IMR-90 (cell line): ENCODE measurements around the gene C11orf68. TPM values are rescaled to one million over a fixed set of nuclear protein-coding genes. Genes with fewer than 3 reads are reported as not detected.

ENCODE experiments used
- ATAC-seq: fragments of 200-7000 bp; cut with Tn5 transposase; 2 replicates; pipeline ENCODE4 v1.9.1; 2020; ENCODE audit warnings: low read depth, mild to moderate bottlenecking, moderate library complexity
- BruUV-seq: library from RNA; stranded (reverse); fragments of 400-500 nt; replicated peaks from 2 replicates; lab custom pipeline; 2021; lab: Mats Ljungman, UMichigan
- CTCF ChIA-PET: fragments of 300-600 bp; formaldehyde crosslinking; extraction: SDS; loops from one replicate; lab custom pipeline; 2021; ENCODE audit warnings: antibody characterized with exemption; lab: Yijun Ruan, JAX
- POLR2A ChIA-PET: fragments of 300-600 bp; sonication (Branson Sonifier 250); formaldehyde crosslinking; loops from one replicate; lab custom pipeline; 2022; ENCODE audit warnings: antibody characterized with exemption; ENCODE audit not compliant: unreplicated experiment; lab: Charles Lee
- DNase-seq: peaks from one replicate; pipeline ENCODE4 v3.0.0; 2013
- H2AFZ ChIP-seq: replicated peaks from 2 replicates; pipeline ENCODE3; 2013; ENCODE audit warnings: low read length, mild to moderate bottlenecking; ENCODE audit not compliant: poor library complexity
- H2AK5ac ChIP-seq: 2 replicates; pipeline ENCODE4 v1.6.1; 2013; ENCODE audit warnings: low read depth, low read length, inconsistent platforms
- H2AK9ac ChIP-seq: replicated peaks from 2 replicates; pipeline ENCODE3; 2013; ENCODE audit warnings: mild to moderate bottlenecking, low read depth, low read length, moderate library complexity; ENCODE audit not compliant: poor library complexity
- H2BK120ac ChIP-seq: 2 replicates; pipeline ENCODE4 v1.6.1; 2013; ENCODE audit warnings: low read depth, low read length, inconsistent platforms
- H2BK15ac ChIP-seq: 3 replicates; pipeline ENCODE4 v1.6.1; 2013; ENCODE audit warnings: low read depth, low read length, inconsistent platforms
- H2BK20ac ChIP-seq: 2 replicates; pipeline ENCODE4 v1.6.1; 2013; ENCODE audit warnings: low read depth, mild to moderate bottlenecking, inconsistent platforms, low read length, moderate library complexity
- H2BK5ac ChIP-seq: 2 replicates; pipeline ENCODE4 v1.6.1; 2013; ENCODE audit warnings: mild to moderate bottlenecking, low read depth, low read length, inconsistent platforms; ENCODE audit not compliant: poor library complexity, severe bottlenecking
- H3K14ac ChIP-seq: replicated peaks from 2 replicates; pipeline ENCODE4 v1.6.1; 2013; ENCODE audit warnings: low read depth, low read length, inconsistent platforms
- H3K18ac ChIP-seq: 2 replicates; pipeline ENCODE4 v1.6.1; 2013; ENCODE audit warnings: low read depth, low read length, control low read depth
- H3K23ac ChIP-seq: 2 replicates; pipeline ENCODE4 v1.6.1; 2013; ENCODE audit warnings: low read depth, low read length, inconsistent platforms
- H3K27ac ChIP-seq: 2 replicates; pipeline ENCODE4 v1.5.1; 2013; ENCODE audit warnings: mild to moderate bottlenecking, control low read depth, low read length; ENCODE audit not compliant: insufficient read depth
- H3K27me3 ChIP-seq: 2 replicates; pipeline ENCODE4 v1.6.1; 2013; ENCODE audit warnings: low read length; ENCODE audit not compliant: control insufficient read depth, insufficient read depth
- H3K36me3 ChIP-seq: 2 replicates; pipeline ENCODE4 v1.6.1; 2013; ENCODE audit warnings: low read length, mixed read lengths; ENCODE audit not compliant: control insufficient read depth, insufficient read depth
- H3K4ac ChIP-seq: 2 replicates; pipeline ENCODE4 v1.6.1; 2013; ENCODE audit warnings: low read depth, low read length, inconsistent platforms
- H3K4me1 ChIP-seq: 2 replicates; pipeline ENCODE4 v1.6.1; 2013; ENCODE audit warnings: low read length, mixed read lengths; ENCODE audit not compliant: control insufficient read depth, insufficient read depth
- H3K4me2 ChIP-seq: 2 replicates; pipeline ENCODE4 v1.6.1; 2013; ENCODE audit warnings: low read depth, mild to moderate bottlenecking, control low read depth, low read length, moderate library complexity
- H3K4me3 ChIP-seq: 2 replicates; pipeline ENCODE4 v1.5.1; 2013; ENCODE audit warnings: low read depth, mild to moderate bottlenecking, control low read depth, low read length, moderate library complexity; ENCODE audit not compliant: insufficient read depth
- H3K56ac ChIP-seq: 2 replicates; pipeline ENCODE4 v1.6.1; 2013; ENCODE audit warnings: low read length, inconsistent platforms; ENCODE audit not compliant: insufficient read depth; ENCODE audit errors: extremely low read depth
- H3K79me1 ChIP-seq, 2 experiments: 2 replicates each; pipeline ENCODE4 v1.6.1; 2013; ENCODE audit warnings: low read length in 2 of 2, inconsistent platforms in 1 of 2, low read depth in 1 of 2
- H3K9ac ChIP-seq: 2 replicates; pipeline ENCODE4 v1.6.1; 2013; ENCODE audit warnings: low read depth, low read length, control low read depth
- H3K9me1 ChIP-seq: 2 replicates; pipeline ENCODE4 v1.6.1; 2013; ENCODE audit warnings: low read length, inconsistent platforms; ENCODE audit not compliant: insufficient read depth
- H3K9me3 ChIP-seq: 2 replicates; pipeline ENCODE4 v1.6.1; 2013; ENCODE audit warnings: low read length; ENCODE audit not compliant: control insufficient read depth, insufficient read depth
- H4K20me1 ChIP-seq: 2 replicates; pipeline ENCODE4 v1.6.1; 2013; ENCODE audit warnings: low read length, inconsistent platforms; ENCODE audit not compliant: insufficient read depth
- H4K5ac ChIP-seq: 2 replicates; pipeline ENCODE4 v1.6.1; 2013; ENCODE audit warnings: mild to moderate bottlenecking, low read depth, low read length, control low read depth
- H4K8ac ChIP-seq, 2 experiments: 2 replicates each; pipeline ENCODE4 v1.6.1; 2013; ENCODE audit warnings: low read depth in 2 of 2, low read length in 2 of 2, control low read depth in 1 of 2, inconsistent platforms in 1 of 2
- H4K91ac ChIP-seq: 2 replicates; pipeline ENCODE4 v1.6.1; 2013; ENCODE audit warnings: low read depth, low read length, inconsistent platforms; ENCODE audit not compliant: insufficient read depth
- BHLHE40 ChIP-seq: fragments of 150-350 bp; IDR thresholded peaks from 2 replicates; pipeline ENCODE4 v1.6.1; 2016; ENCODE audit warnings: mild to moderate bottlenecking, low read depth, low read length
- CEBPB ChIP-seq: IDR thresholded peaks from 2 replicates; pipeline ENCODE4 v1.6.1; 2012; ENCODE audit warnings: low read depth, low read length, improper control_type of control experiment
- CHD1 ChIP-seq: IDR thresholded peaks from 2 replicates; pipeline ENCODE4 v1.6.1; 2012; ENCODE audit warnings: low read depth, low read length, improper control_type of control experiment
- CTCF ChIP-seq: conservative IDR thresholded peaks from 2 replicates; pipeline ENCODE4 v1.5.1; 2012; ENCODE audit warnings: mild to moderate bottlenecking, low read depth, low read length, improper control_type of control experiment
- ELK1 ChIP-seq: fragments of 150-350 bp; IDR thresholded peaks from 2 replicates; pipeline ENCODE4 v1.6.1; 2016; ENCODE audit warnings: low read depth, mild to moderate bottlenecking, low read length, moderate library complexity, borderline replicate concordance
- FOS ChIP-seq: fragments of 150-350 bp; IDR thresholded peaks from 2 replicates; pipeline ENCODE4 v1.6.1; 2016; ENCODE audit warnings: low read depth, low read length
- MAFK ChIP-seq: IDR thresholded peaks from 2 replicates; pipeline ENCODE4 v1.6.1; 2012; ENCODE audit warnings: low read depth, low read length, improper control_type of control experiment
- MAZ ChIP-seq: IDR thresholded peaks from 2 replicates; pipeline ENCODE4 v1.6.1; 2012; ENCODE audit warnings: low read depth, mild to moderate bottlenecking, low read length, improper control_type of control experiment, moderate library complexity, borderline replicate concordance
- MXI1 ChIP-seq: IDR thresholded peaks from 2 replicates; pipeline ENCODE4 v1.6.1; 2012; ENCODE audit warnings: low read depth, mild to moderate bottlenecking, low read length, moderate library complexity, borderline replicate concordance
- NFE2L2 ChIP-seq: fragments of 150-350 bp; IDR thresholded peaks from 2 replicates; pipeline ENCODE4 v1.6.1; 2016; ENCODE audit warnings: low read depth, mild to moderate bottlenecking, low read length
- POLR2A ChIP-seq: IDR thresholded peaks from 2 replicates; pipeline ENCODE4 v1.6.1; 2012; ENCODE audit warnings: mild to moderate bottlenecking, low read depth, low read length
- RAD21 ChIP-seq: IDR thresholded peaks from 2 replicates; pipeline ENCODE4 v1.6.1; 2012; ENCODE audit warnings: low read length, improper control_type of control experiment
- RCOR1 ChIP-seq: IDR thresholded peaks from 2 replicates; pipeline ENCODE4 v1.6.1; 2012; ENCODE audit warnings: mild to moderate bottlenecking, low read length, improper control_type of control experiment; ENCODE audit not compliant: insufficient replicate concordance
- RFX5 ChIP-seq: IDR thresholded peaks from 2 replicates; pipeline ENCODE4 v1.8.0; 2012; ENCODE audit warnings: low read depth, mild to moderate bottlenecking, low read length, moderate library complexity
- SMC3 ChIP-seq: fragments of 150-350 bp; IDR thresholded peaks from 2 replicates; pipeline ENCODE4 v1.6.1; 2016; ENCODE audit warnings: low read depth, mild to moderate bottlenecking, antibody characterized with exemption, low read length, moderate library complexity
- USF2 ChIP-seq: fragments of 150-350 bp; IDR thresholded peaks from 2 replicates; pipeline ENCODE4 v1.6.1; 2017; ENCODE audit warnings: mild to moderate bottlenecking, antibody characterized with exemption, low read length, low read depth
- WGBS, 2 experiments: methylation state at CpG; one replicate each; pipeline versions ENCODE4 v1.1.5 to v1.1.7; 2013; ENCODE audit warnings: missing lambda C conversion rate in 2 of 2; ENCODE audit not compliant: insufficient read length in 1 of 2; ENCODE audit errors: extremely low coverage in 2 of 2; 5-methylcytosine and 5-hydroxymethylcytosine counted together
- dilution Hi-C: fragments of 300-500 bp; cut with HindIII; formaldehyde crosslinking; loops from one replicate; pipeline ENCODE4 v1.14.3; 2018; ENCODE audit warnings: low sequenced_read_pairs; ENCODE audit not compliant: unreplicated experiment
- in situ Hi-C: fragments of 300-500 bp; cut with MboI; formaldehyde crosslinking; loops from 3 replicates; pipeline ENCODE4 v1.14.3; 2019; ENCODE audit warnings: low sequenced_read_pairs, inconsistent platforms, mixed read lengths
- intact Hi-C: fragments of 100-400 bp; cut with micrococcal nuclease; formaldehyde crosslinking; loops from 2 replicates; pipeline ENCODE4 v1.10.0; 2022
- polyA plus RNA-seq, 3 experiments: library from polyadenylated mRNA; depleted of rRNA; stranded (reverse); fragments of >200 nt; gene quantifications; 2 replicates each; pipeline ENCODE4 v1.2.3, GENCODE V29; 2012; ENCODE audit warnings: low replicate concordance in 1 of 3
- total RNA-seq: library from RNA; depleted of rRNA; stranded (reverse); fragments of >200 nt; gene quantifications from 2 replicates; pipeline ENCODE4 v1.2.3, GENCODE V29; 2012

The C11orf68 gene
- total and polyA plus RNA-seq, 2 of the 4 experiments (the other 2 are of a cell fraction) = 20.3 to 104 TPM

GRCh38 chr11:65947133-65947532, 28.3 kb upstream of the C11orf68 start:
- ATAC-seq (no peak), DNase-seq (no peak)
- TF ChIP-seq ELK1 (no peak), CTCF (no peak), FOS (no peak), RCOR1 (no peak), MAFK (no peak), POLR2A (no peak), CEBPB (no peak), SMC3 (no peak), NFE2L2 (no peak), RAD21 (no peak), USF2 (no peak), RFX5 (no peak), BHLHE40 (no peak), MXI1 (no peak), CHD1 (no peak), MAZ (no peak)
- no peaks in the 10 kb centered on the region for H4K20me1 ChIP-seq
- ChIA-PET CTCF (interaction anchor here (1.1 kb wide), 1 partner anchor 59 kb away, joined by 3 read pairs; the partner anchor contains the start of gene FIBP), POLR2A (no interaction called here)
- no peak overlapping the region for H3K56ac ChIP-seq
- H3K9ac ChIP-seq = no peak overlapping the region
- no peak overlapping the region for H3K18ac ChIP-seq
- no peak overlapping the region for H3K27ac ChIP-seq
- H2AFZ ChIP-seq = peak overlapping the region; percentile 14
- H3K9me3 ChIP-seq = no peaks in the 10 kb centered on the region
- WGBS, 2 experiments = 61% methylated on average over 5 of the region's 13 CpGs; no CpG with 5 or more reads in 1 of the 2 experiments
- no peak overlapping the region for H3K4me2 ChIP-seq
- H2BK15ac ChIP-seq = no peak overlapping the region
- H4K8ac ChIP-seq = no peak overlapping the region
- no peak overlapping the region for H2BK5ac ChIP-seq
- H2AK9ac ChIP-seq = no peak overlapping the region
- no peak overlapping the region for H3K23ac ChIP-seq
- H4K5ac ChIP-seq = no peak overlapping the region
- peaks cover 0 to 5% of the 10 kb centered on the region in 2 experiments; a peak in 1 of 4 replicates for H3K79me1 ChIP-seq
- H3K27me3 ChIP-seq = peaks cover 3% of the 10 kb centered on the region; the same call in 1 of the 2 replicates
- no peaks in the 10 kb centered on the region for H3K4me1 ChIP-seq
- no peak overlapping the region for H2BK120ac ChIP-seq
- peaks cover 4% of the 10 kb centered on the region for H3K9me1 ChIP-seq
- no peak overlapping the region for H2BK20ac ChIP-seq
- no peak overlapping the region for H3K4ac ChIP-seq
- in situ Hi-C loops = no loop called here
- intact Hi-C loops = no loop called here
- H3K36me3 ChIP-seq = no peaks in the 10 kb centered on the region
- H3K4me3 ChIP-seq = no peak overlapping the region
- no peak overlapping the region for H2AK5ac ChIP-seq
- no peak overlapping the region for H4K91ac ChIP-seq
- BruUV-seq = no TSS peak
- dilution Hi-C loops = no loop called here
- no peak overlapping the region for H3K14ac ChIP-seq
